ENCODE data around the gene SRC. TPM values are rescaled to one million over a fixed set of nuclear protein-coding genes. Genes with fewer than 3 reads are reported as not detected.

The SRC gene
- total and polyA plus RNA-seq, 2 of the 8 experiments (the other 6 are each of a cell fraction or from before 2014, with no cell fraction given) = 27.6 to 28.8 TPM

GRCh38 chr20:37352608-37352980 lies 6.7 kb downstream of the SRC start:
- Histone ChIP-seq H3K79me1 (ENCODE audit: low read depth, low read length) (peaks cover 25% of the 10 kb centered on the region), H4K8ac (ENCODE audit: extremely low read depth, insufficient read depth, low read length) (peak overlapping the region; percentile 28; the same call in 1 of the 2 replicates), H4K20me1 (replicated peaks in 1 of 2; ENCODE audit: control insufficient read depth in 1 of 2, insufficient read depth in 2 of 2, low read length in 2 of 2) (peaks cover 3 to 25% of the 10 kb centered on the region in 2 experiments), H3K9ac (replicated peaks in 1 of 4; ENCODE audit: extremely low read depth in 1 of 4, low read depth in 3 of 4, low read length in 3 of 4) (no peak overlapping the region), H2BK120ac (replicated peaks; ENCODE audit: low read depth, low read length) (no peak overlapping the region), H4K5ac (ENCODE audit: insufficient read length, low read depth, low read length) (no peak overlapping the region), H3K23me2 (ENCODE audit: low read depth, low read length) (no peaks in the 10 kb centered on the region), H3K4me1 (replicated peaks in 1 of 4; ENCODE audit: control insufficient read depth in 3 of 4, insufficient read depth in 4 of 4, low read length in 3 of 4) (peaks cover 0 to 5% (median 2%) of the 10 kb centered on the region in 4 experiments; a peak in 1 of 7 replicates), H2AFZ (ENCODE audit: low read length) (no peak overlapping the region), H3K4me3 (ENCODE audit: extremely low read depth in 1 of 4, insufficient read depth in 2 of 4, low read depth in 3 of 4, low read length in 4 of 4) (no peak overlapping the region), H2BK20ac (ENCODE audit: low read length) (no peak overlapping the region), H3K14ac (ENCODE audit: insufficient read length) (no peak overlapping the region), H3K23ac (ENCODE audit: insufficient read length) (no peak overlapping the region), H2BK5ac (ENCODE audit: low read depth, low read length) (no peak overlapping the region), H2BK15ac (ENCODE audit: low read length) (no peak overlapping the region), H3K18ac (ENCODE audit: extremely low read depth, low read length) (no peak overlapping the region), H2AK5ac (ENCODE audit: low read depth, low read length) (no peak overlapping the region), H3K9me3 (ENCODE audit: insufficient read depth in 2 of 2, low read depth in 1 of 2, low read length in 1 of 2) (no peaks in the 10 kb centered on the region), H3K27ac (ENCODE audit: low read depth, low read length) (peak overlapping the region; percentile 39; the same call in 1 of the 2 replicates), H4K91ac (replicated peaks; ENCODE audit: insufficient read length, low read length) (no peak overlapping the region), H3K27me3 (replicated peaks in 1 of 4; ENCODE audit: control insufficient read depth in 3 of 4, extremely low read depth in 1 of 4, insufficient read depth in 3 of 4, low read length in 3 of 4) (no peaks in the 10 kb centered on the region), H3K56ac (replicated peaks; ENCODE audit: insufficient read length, low read depth, low read length) (no peak overlapping the region), H3K4ac (replicated peaks; ENCODE audit: insufficient read length, low read depth, low read length) (no peak overlapping the region), H3K79me2 (ENCODE audit: control insufficient read depth in 1 of 2, insufficient read depth in 2 of 2, low read length in 2 of 2) (peaks cover 6 to 93% of the 10 kb centered on the region in 2 experiments; a peak in 3 of 4 replicates), H3K36me3 (ENCODE audit: control insufficient read depth in 2 of 4, insufficient read depth in 4 of 4, low read length in 3 of 4) (peaks cover 0 to 4% (median 0%) of the 10 kb centered on the region in 4 experiments; a peak in 3 of 8 replicates), H2BK12ac (ENCODE audit: low read depth, low read length) (no peak overlapping the region), H3K4me2 (ENCODE audit: insufficient read depth in 1 of 2, low read depth in 2 of 2, low read length in 2 of 2) (no peak overlapping the region)
- POLR2A ChIA-PET (ENCODE audit: partially characterized antibody) = interaction anchor here (0.6 to 1.0 kb wide), 3 partner anchors 26 to 1478 kb away, joined by 3 read pairs; no protein-coding TSS in a partner anchor
- 87% methylated on average over 10 of the region's 11 CpGs; no CpG with 5 or more reads in 1 of the 2 experiments for WGBS, 2 experiments (ENCODE audit: extremely low coverage in 1 of 2, insufficient coverage in 1 of 2, insufficient read length in 1 of 2, insufficient replicate concordance in 2 of 2, low coverage in 1 of 2, low lambda C conversion rate in 2 of 2, missing lambda C conversion rate in 1 of 2)
- DNase-seq (ENCODE audit: low read depth in 1 of 2, low spot score in 2 of 2) (no peak), FAIRE-seq (no peak)
- CTCF ChIA-PET (ENCODE audit: partially characterized antibody) = interaction anchor here (1.2 to 2.8 kb wide), 4 partner anchors 8 to 44 kb away, joined by 3 to 11 read pairs (median 6); no protein-coding TSS in a partner anchor
- TF ChIP-seq RNF2 (IDR thresholded peaks at IDR 0.05; ENCODE audit: borderline replicate concordance, low read depth, low read length, missing control alignments, poor library complexity, severe bottlenecking) = no peak
- no peak for TF ChIP-seq ATF3 (IDR thresholded peaks at IDR 0.05; ENCODE audit: insufficient read depth, low read depth, low read length)
- no peak for TF ChIP-seq EZH2 (IDR thresholded peaks at IDR 0.05; ENCODE audit: low read depth, low read length, severe bottlenecking)
- no peak for TF ChIP-seq POLR2AphosphoS5 (IDR thresholded peaks at IDR 0.05; ENCODE audit: low read depth, low read length)
- TF ChIP-seq CTCF (IDR thresholded peaks at IDR 0.05; ENCODE audit: control extremely low read depth in 1 of 3, insufficient read depth in 1 of 3, low read depth in 1 of 3, low read length in 3 of 3) = no peak
- no peak for TF ChIP-seq E2F6 (IDR thresholded peaks at IDR 0.05)
- no peak for TF ChIP-seq SP2 (IDR thresholded peaks at IDR 0.05; ENCODE audit: low read length)
- no peak for TF ChIP-seq FOSL1 (IDR thresholded peaks at IDR 0.05; ENCODE audit: insufficient read depth, low read depth, low read length)
- TF ChIP-seq HDAC6 (IDR thresholded peaks at IDR 0.05; ENCODE audit: low read depth, low read length) = no peak

All from H1 (cell line).